NCI-H526 (cell line): ENCODE data around the gene SCTR.

ENCODE experiments used
- DNase-seq, 2 experiments: peaks; one replicate each; lab custom pipeline; 2025; lab: John Stamatoyannopoulos, UW

SCTR gene

GRCh38 chr2:119523383-119523951, 816 bp downstream of the SCTR start:
- no peak for DNase-seq

GRCh38 chr2:119522671-119523070, 1.6 kb downstream of the SCTR start:
- no peak for DNase-seq

DNA sequence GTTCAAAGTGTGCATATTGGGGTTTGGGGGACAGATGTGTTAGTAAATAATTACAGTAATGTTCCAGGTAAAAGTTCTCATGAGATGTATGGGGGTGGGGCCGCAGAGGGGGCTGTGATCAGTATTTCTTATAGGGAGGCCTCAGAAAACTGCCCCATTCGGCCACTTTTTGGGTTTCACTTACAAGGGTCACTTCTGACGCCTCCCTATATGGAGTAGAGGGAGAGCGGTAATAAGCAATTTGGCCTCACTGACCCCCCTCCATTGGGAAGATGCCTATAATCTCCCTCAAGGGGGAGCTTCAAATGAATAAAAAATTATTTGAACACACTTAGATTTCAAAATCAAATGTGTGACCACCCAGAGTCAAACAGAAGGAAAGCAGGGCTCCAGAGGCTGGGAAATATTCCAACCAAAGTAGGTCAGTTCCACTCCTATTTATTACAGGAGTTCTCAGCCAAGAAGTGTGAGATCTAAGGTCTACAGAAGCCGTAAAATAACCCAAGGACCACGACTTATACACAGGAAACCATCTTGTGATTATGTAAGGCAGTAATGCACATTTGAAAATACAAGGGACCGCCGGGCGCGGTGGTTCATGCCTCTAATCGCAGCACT, 2.7 kb downstream of the SCTR start:
- no peak for DNase-seq

DNA sequence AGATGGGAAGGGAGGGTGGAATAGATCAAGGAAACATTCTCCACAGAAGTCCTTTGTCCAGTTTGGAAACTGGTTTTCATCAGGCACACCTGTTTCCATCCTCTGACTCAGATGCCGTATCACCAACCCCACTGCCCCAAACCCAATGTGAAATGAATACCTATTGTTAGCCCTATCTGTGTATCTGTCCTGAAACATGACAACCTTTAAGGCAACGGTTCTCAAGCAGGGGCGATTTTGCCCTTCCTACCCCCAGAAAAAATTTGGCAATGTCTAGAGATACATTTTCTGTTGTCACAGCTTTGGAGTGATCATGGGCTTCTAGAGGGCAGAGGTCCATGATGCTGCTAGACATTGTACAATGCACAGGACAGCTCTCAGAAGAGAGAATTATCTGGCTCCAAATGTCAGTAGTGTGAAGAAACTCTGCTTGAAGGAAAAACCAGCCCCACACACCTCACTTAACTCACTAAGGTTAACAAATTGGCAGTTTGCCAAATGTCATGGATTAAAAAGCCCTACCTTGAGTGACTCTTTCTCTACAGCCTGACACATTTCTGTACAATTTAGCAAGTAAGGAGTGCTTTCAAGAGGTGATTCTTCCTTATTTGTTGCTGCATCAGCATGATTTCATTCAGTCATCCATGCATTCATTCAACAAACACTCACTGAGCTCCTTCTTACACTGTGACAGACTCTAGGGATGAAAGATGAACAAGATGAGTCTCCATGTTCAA, 3.4 kb downstream of the SCTR start:
- no peak for DNase-seq

DNA sequence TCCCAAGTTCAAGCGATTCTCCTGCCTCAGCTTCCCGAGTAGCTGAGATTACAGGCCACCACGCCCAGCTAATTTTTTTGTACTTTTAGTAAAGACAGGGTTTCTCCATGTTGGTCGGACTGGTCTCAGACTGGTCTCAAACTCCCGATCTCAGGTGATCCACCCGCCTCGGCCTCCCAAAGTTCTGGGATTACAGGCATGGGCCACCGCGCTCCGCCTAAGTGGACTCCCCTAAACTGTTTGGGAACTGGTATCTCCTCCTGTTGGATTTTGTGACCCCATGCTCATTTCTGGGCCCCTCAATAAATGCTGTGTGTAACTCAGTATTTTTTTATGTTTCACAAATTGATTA, 5.2 kb downstream of the SCTR start:
- no peak for DNase-seq

DNA sequence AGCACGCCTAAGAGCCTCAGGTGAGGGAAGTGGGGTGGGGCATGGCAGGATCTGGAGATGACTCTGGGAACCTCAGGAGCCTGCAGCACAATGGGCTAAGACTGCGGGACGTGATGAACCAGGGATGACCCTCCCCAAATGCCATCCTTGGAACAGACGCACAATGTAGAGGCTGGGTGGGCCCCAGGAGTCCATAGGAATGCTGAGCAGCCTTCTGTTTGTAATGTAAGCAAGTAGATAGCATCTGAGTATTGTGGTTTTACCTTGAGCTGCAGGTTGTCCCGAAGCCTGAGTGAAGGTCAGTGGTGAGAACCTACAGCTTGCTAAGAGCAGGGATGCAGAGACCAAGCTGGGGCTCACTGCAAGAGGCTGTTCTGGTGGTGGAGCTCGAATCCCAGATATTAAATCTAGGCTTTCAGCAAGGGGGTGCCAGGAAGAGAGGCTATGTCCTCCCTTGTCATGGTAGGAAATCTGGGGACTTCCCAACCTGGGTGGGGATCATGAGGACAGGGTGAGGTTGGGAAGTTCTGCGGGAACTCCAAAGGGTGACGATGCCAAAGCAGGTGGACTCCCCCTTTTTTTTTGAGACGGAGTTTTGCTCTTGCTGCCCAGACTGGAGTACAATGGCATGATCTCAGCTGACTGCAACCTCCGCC, 5.8 kb downstream of the SCTR start:
- no peak for DNase-seq

GRCh38 chr2:119517433-119517832, 6.8 kb downstream of the SCTR start:
- peak; percentile 25 to 75 for DNase-seq

DNA sequence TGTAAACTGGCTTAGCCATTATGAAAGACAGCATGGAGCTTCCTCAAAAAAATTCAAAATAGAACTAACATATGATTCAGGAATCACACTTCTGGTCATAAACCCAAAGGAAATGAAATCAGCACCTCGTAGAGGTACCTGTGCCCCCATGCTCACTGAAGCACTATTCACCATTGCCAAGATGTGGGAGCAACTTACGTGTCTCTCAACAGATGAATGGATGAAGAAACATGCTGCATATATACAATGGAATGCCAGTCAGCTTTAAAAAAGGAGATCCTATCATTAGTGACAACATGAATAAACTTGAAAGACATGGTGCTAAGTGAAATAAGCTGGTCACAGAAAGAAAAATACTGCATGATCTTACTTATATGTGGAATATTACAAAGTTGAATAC, 8.2 kb downstream of the SCTR start:
- DNase-seq, result no peak

GRCh38 chr2:119513832-119514231, 10.5 kb downstream of the SCTR start:
- no peak for DNase-seq

DNA sequence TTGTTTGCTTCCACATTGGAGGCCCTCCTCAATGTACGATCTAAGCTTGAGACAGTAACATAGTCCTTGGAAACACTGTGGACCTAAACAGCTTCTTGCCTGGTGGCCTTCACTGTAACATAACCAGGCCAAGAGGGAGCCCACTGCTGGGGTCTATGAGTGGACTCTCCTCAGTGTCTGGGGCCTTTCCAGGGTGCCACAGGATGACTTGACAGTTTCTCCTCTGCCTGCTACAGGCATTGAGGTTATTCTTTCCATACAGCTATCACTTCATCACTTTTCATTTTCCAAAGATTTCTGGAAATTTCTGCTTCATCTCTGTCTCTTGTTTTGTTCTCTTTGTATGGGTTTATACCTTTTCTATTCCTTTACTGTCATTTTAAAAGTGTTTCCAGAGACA, 11.3 kb downstream of the SCTR start:
- DNase-seq, result no peak

DNA sequence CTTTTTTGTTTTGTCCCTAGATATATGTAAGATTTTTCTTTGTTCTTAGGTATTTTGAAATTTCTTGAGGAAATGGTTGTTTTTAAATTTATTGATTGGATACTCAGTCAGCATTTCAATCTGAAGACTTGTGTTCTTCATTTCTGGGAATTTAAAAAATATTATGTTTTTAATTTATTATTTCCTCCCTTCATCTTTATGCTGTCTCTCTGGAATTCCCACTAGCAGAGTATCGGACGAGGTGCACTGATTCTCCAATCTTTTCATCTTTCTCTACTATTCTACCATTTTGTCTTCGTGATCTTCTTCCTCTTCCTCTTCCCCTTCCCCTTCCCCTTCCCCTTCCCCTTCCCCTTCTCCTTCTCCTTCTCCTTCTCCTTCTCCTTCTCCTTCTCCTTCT, 12.3 kb downstream of the SCTR start:
- no peak for DNase-seq

- DNase-seq, result no peak
Measured at GRCh38 chr2:119508756-119509155, 15.5 kb downstream of the SCTR start.

- no peak for DNase-seq
Measured at GRCh38 chr2:119496682-119497081, 27.6 kb downstream of the SCTR start.

GRCh38 chr2:119495948-119496347, 28.3 kb downstream of the SCTR start:
- no peak for DNase-seq

DNA sequence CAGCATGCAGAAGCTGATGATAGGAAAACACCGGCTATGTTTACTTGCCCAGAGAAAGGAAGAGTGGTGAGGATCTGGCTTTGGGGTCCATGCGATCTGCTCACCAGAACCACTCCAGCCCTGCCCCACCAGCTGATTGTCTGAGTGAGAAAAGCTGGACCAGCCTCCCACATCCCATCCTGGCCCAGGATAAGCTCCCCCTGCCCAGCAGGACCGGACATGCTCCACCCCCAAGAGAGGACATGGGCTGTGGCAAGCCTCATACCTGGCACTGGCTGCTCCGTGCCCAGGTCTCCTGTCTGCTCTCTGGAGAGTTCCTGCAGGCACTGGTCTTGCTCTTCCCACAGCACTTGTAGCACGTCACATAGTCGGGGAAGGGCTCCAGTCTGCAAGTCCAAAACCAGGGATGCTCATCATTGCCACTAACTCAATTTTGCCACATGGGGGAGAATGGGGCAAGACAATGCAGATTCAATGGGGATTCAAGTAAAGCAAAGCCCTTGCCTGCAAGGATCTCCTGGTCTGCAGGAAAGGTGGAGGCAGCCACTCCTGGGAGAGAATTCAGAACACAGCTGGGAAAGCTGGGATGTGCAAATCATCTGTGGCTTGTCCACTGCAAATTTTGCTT, 30.0 kb downstream of the SCTR start:
- no peak for DNase-seq

DNA sequence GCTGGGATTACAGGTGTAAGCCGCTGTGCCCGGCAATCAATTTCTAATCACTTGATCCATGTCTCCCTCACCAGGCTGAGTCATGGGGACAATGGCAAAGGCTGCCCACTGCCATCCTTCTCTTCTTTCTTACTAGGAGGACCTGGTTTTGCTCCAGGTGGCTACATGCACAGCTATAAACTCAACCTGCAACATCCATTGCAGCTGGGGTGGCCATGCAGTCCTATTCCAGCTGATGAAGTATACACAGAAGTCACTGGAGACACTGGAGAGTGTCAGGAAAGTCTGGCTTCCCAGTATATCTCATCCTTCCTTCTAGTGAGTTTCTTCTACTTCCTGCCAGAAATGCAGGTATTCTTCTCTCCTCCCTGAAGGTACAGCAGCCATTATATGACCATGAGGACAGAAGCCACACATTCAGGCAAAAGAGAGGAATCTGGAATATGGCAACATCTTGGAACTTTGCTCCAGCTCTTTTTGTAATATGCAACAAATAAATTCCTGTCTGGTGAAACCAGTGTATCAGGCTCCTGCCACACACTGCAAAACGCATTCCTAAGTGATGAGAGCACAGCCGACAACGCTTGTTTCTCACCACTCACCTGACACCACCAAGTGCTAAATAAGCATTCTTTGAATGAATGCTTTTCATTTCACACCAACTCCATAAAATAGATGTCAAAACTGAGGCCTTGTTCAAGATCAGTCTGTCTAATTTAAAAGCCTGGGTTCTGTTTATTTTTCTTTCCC, 32.3 kb downstream of the SCTR start:
- no peak for DNase-seq

DNA sequence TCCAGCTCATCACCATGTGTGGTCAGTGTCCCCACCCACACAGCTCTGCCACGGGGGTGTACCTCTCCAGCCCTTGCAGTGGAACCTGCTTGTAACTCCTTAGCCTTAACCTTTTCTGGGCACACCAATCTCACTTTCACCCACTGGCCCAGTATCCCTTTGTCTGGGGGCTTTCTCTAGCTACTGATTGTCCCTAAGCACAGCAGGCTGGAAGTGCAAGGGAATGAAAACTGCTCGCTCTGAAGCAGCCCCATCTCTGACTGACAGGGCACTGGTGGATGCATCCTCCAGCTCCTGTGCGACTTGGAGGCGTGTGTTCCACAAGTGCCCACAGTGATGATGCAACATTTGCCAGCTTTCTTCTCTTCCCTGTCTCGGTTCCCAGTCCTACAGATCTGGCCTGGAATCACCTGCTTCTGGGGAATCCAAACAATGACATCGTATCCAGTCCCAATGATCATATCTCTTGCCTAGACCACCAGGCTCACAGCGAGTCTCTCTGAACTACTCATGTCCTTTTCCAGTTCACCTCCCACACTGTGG, 33.6 kb downstream of the SCTR start:
- no peak for DNase-seq

DNA sequence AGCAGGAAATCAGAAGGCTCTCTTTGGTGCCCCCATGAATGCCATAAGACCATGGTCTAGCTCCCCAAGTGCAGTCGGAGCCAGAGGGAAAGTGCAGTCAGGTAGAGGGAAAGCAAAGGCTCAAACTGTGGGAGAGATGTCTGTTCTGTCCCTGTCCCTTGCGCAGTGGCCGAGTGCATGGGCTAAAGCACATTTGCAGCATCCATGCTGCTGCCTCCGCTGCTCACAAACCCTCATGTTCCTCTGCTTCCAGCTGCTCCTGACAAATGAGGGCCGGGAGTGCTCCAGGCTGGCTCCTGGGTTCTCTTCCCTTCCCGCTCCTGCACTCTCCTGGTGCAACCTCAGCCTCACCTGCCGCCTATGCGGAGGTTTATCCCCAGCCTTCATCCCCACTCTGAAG, 34.2 kb downstream of the SCTR start:
- DNase-seq, result no peak

GRCh38 chr2:119489232-119489952, 34.9 kb downstream of the SCTR start:
- no peak for DNase-seq

- DNase-seq, result no peak
Measured at GRCh38 chr2:119488245-119489214, 35.8 kb downstream of the SCTR start.
